ENCODE results near the gene MDM2. TPM values are rescaled to one million over a fixed set of nuclear protein-coding genes. Genes with fewer than 3 reads are reported as not detected.

MDM2 gene
- total and polyA plus RNA-seq, 9 of the 15 experiments (the other 6 are each of a cell fraction or from before 2014, with no cell fraction given), result 13.6 to 100 (median 49.0) TPM

- Histone ChIP-seq H3K79me2 (ENCODE audit: control insufficient read depth, insufficient read depth, low read length) (no peaks in the 10 kb centered on the region), H2AFZ (ENCODE audit: low read depth, low read length) (no peak overlapping the region), H3K4me2 (ENCODE audit: insufficient read depth, low read length) (no peak overlapping the region), H3K9me1 (ENCODE audit: control insufficient read depth, insufficient read depth, low read length) (no peaks in the 10 kb centered on the region), H3K4me1 (replicated peaks in 1 of 2; ENCODE audit: control insufficient read depth in 2 of 2, insufficient read depth in 2 of 2, low read length in 2 of 2) (no peaks in the 10 kb centered on the region), H3K27ac (ENCODE audit: extremely low read depth, low read depth, low read length) (no peak overlapping the region), H3K4me3 (no peak overlapping the region), H3K9me3 (replicated peaks; ENCODE audit: control insufficient read depth, insufficient read depth, low read depth, low read length) (no peaks in the 10 kb centered on the region), H3K9ac (ENCODE audit: insufficient read depth in 1 of 2, low read depth in 2 of 2, low read length in 2 of 2) (no peak overlapping the region), H3K27me3 (ENCODE audit: control insufficient read depth in 2 of 2, insufficient read depth in 2 of 2, low read length in 2 of 2) (peaks cover 13 to 15% of the 10 kb centered on the region in 2 experiments; a peak in 4 of 5 replicates), H4K20me1 (replicated peaks; ENCODE audit: control insufficient read depth, insufficient read depth, low read length) (no peaks in the 10 kb centered on the region), H3K36me3 (ENCODE audit: control insufficient read depth, insufficient read depth, low read length) (no peaks in the 10 kb centered on the region)
- 0% methylated on average over 3 of the region's 3 CpGs for WGBS (ENCODE audit: insufficient coverage, low coverage, missing lambda C conversion rate)
- CTCF ChIA-PET (ENCODE audit: low intra/inter-chr PET ratio), result no interaction called here
- DNase-seq (ENCODE audit: extremely low read depth in 1 of 4, low spot score in 3 of 4) (no peak), ATAC-seq (no peak), FAIRE-seq (no peak)
- POLR2A ChIA-PET, result interaction anchor here (0.6 to 2.9 kb wide), 5 partner anchors 10 to 42 kb away, joined by 3 to 11 read pairs (median 3); no protein-coding TSS in a partner anchor
- no TSS peak for BruUV-seq (replicated peaks)
- in situ Hi-C loops (cut with MboI) (loop anchor here (25.0 kb wide), 1 partner anchor 207 kb away; no protein-coding TSS in a partner anchor), intact Hi-C loops (cut with micrococcal nuclease) (no loop called here)
- TF ChIP-seq TRIM28 (IDR thresholded peaks at IDR 0.05) (no peak), JUND (IDR thresholded peaks at IDR 0.05; ENCODE audit: borderline replicate concordance, low read depth, low read length) (no peak), JUND (tag; IDR thresholded peaks at IDR 0.05; ENCODE audit: borderline replicate concordance, low read depth, low read length) (no peak), PHF21A (IDR thresholded peaks at IDR 0.05; ENCODE audit: borderline replicate concordance, low read depth) (no peak), SMC3 (conservative IDR thresholded peaks at IDR 0.05; ENCODE audit: insufficient read depth, low read depth, low read length) (no peak), RHOXF2B (CRISPR knock-in tag; conservative IDR thresholded peaks at IDR 0.05) (no peak), STAT5B (CRISPR knock-in tag; IDR thresholded peaks at IDR 0.05) (no peak), FOXA3 (CRISPR knock-in tag; conservative IDR thresholded peaks at IDR 0.05 in 1 of 2, IDR thresholded peaks at IDR 0.05 in 1 of 2) (no peak), CBFA2T3 (IDR thresholded peaks at IDR 0.05) (no peak), ZNF407 (IDR thresholded peaks at IDR 0.05; ENCODE audit: low read depth) (no peak), HMGN3 (IDR thresholded peaks at IDR 0.05; ENCODE audit: borderline replicate concordance, extremely low read depth, insufficient read length, low read depth, low read length) (no peak)
- TF ChIP-seq, protein P1, sequence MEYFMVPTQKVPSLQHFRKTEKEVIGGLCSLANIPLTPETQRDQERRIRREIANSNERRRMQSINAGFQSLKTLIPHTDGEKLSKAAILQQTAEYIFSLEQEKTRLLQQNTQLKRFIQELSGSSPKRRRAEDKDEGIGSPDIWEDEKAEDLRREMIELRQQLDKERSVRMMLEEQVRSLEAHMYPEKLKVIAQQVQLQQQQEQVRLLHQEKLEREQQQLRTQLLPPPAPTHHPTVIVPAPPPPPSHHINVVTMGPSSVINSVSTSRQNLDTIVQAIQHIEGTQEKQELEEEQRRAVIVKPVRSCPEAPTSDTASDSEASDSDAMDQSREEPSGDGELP (CRISPR knock-in tag; IDR thresholded peaks at IDR 0.05; ENCODE audit: borderline replicate concordance), result no peak
- TF ChIP-seq, protein P2, sequence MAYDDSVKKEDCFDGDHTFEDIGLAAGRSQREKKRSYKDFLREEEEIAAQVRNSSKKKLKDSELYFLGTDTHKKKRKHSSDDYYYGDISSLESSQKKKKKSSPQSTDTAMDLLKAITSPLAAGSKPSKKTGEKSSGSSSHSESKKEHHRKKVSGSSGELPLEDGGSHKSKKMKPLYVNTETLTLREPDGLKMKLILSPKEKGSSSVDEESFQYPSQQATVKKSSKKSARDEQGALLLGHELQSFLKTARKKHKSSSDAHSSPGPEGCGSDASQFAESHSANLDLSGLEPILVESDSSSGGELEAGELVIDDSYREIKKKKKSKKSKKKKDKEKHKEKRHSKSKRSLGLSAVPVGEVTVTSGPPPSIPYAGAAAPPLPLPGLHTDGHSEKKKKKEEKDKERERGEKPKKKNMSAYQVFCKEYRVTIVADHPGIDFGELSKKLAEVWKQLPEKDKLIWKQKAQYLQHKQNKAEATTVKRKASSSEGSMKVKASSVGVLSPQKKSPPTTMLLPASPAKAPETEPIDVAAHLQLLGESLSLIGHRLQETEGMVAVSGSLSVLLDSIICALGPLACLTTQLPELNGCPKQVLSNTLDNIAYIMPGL (CRISPR knock-in tag; IDR thresholded peaks at IDR 0.05), result no peak
These were observed 47.1 kb downstream of the MDM2 start for GRCh38 chr12:68855111-68855510.

Data from K562 (cell line).